ENCODE measurements around the gene NDE1.

GRCh38 chr16:15665107-15665506 is 15.1 kb downstream of the NDE1 start:
- TF ChIP-seq CTCF (IDR thresholded peaks at IDR 0.05) (no peak), SMC3 (IDR thresholded peaks at IDR 0.05; ENCODE audit: low read depth, low read length) (no peak), TAF1 (IDR thresholded peaks at IDR 0.05; ENCODE audit: borderline replicate concordance, low read depth, low read length) (no peak), POLR2AphosphoS5 (IDR thresholded peaks at IDR 0.05; ENCODE audit: low read depth, low read length) (no peak)

Data from SK-N-SH (cell line).